ENCODE measurements around the gene SREK1IP1. TPM values are rescaled to one million over a fixed set of nuclear protein-coding genes. Genes with fewer than 3 reads are reported as not detected.

Gene SREK1IP1
- total and polyA plus RNA-seq, 2 donors (not counting 1 experiment from before 2014, with no cell fraction given), result 4.4 to 25.5 TPM

GRCh38 chr5:64759960-64760660 lies 8.4 kb downstream of the SREK1IP1 start:
- no peaks in the 10 kb centered on the region for H3K27me3 Mint-ChIP-seq
- H3K27ac Mint-ChIP-seq, result no peak overlapping the region
- H3K9me3 ChIP-seq (ENCODE audit: control extremely low read depth in 1 of 3, control insufficient read depth in 2 of 3, insufficient read depth in 1 of 3, low read length in 2 of 3), result no peaks in the 10 kb centered on the region

More at GRCh38 chr5:64759960-64760660, 8.4 kb downstream of the SREK1IP1 start:
- Histone ChIP-seq H3K4me3 (ENCODE audit: control extremely low read depth in 1 of 5, extremely low read depth in 1 of 5, insufficient read depth in 1 of 5, low read depth in 2 of 5, low read length in 4 of 5) (no peak overlapping the region), H3K79me2 (ENCODE audit: control insufficient read depth, insufficient read depth, low read length) (peaks cover 48% of the 10 kb centered on the region), H3K4me1 (ENCODE audit: control insufficient read depth in 2 of 2, insufficient read depth in 2 of 2, low read length in 2 of 2) (no peaks in the 10 kb centered on the region), H4K20me1 (ENCODE audit: control insufficient read depth, insufficient read depth, low read length, poor library complexity, severe bottlenecking) (peaks cover 11% of the 10 kb centered on the region), H3K4me2 (replicated peaks; ENCODE audit: low read depth, low read length, poor library complexity, severe bottlenecking) (no peak overlapping the region), H3K27me3 (replicated peaks in 1 of 4; ENCODE audit: control extremely low read depth in 1 of 4, control insufficient read depth in 3 of 4, insufficient read depth in 4 of 4, low read length in 3 of 4) (no peaks in the 10 kb centered on the region), H2AFZ (ENCODE audit: insufficient read depth, low read depth, low read length, poor library complexity, severe bottlenecking) (no peak overlapping the region), H3K27ac (ENCODE audit: low read length in 2 of 2) (no peak overlapping the region), H3K9ac (ENCODE audit: low read length) (no peak overlapping the region), H3K36me3 (replicated peaks in 1 of 2; ENCODE audit: control extremely low read depth in 1 of 2, control insufficient read depth in 1 of 2, extremely low read depth in 1 of 2, insufficient read depth in 2 of 2, low read length in 1 of 2) (peaks cover 2 to 6% of the 10 kb centered on the region in 2 experiments)
- H3K9me3 Mint-ChIP-seq (ENCODE audit: insufficient read depth), result no peaks in the 10 kb centered on the region
- H3K4me1 Mint-ChIP-seq, result peaks cover 13% of the 10 kb centered on the region
- POLR2A ChIA-PET, result no interaction called here
- WGBS (ENCODE audit: insufficient coverage), result 100% methylated on average over 1 of the region's 4 CpGs
- H3K4me3 Mint-ChIP-seq, result no peak overlapping the region
- ATAC-seq (ENCODE audit: low read depth) (no peak), DNase-seq (no peak)
- intact Hi-C loops (cut with micrococcal nuclease), result loop anchor here (10.0 kb wide), 1 partner anchor 275 kb away; no protein-coding TSS in a partner anchor
- CTCF ChIA-PET, result no interaction called here
- TF ChIP-seq EZH2 (IDR thresholded peaks at IDR 0.05; ENCODE audit: borderline replicate concordance, insufficient read depth, low read depth, low read length, poor library complexity, severe bottlenecking) (no peak), CTCF (IDR thresholded peaks at IDR 0.05) (no peak)

All from B cell (primary cell).